Measurements from ENCODE around the gene CAST.
"Not testable (repeated sequence)": the region's sequence is repeated elsewhere in the genome, so short reads cannot be mapped to it uniquely, and the experiment has no call there.

The CAST gene

GRCh38 chr5:96661855-96662724, at the start of gene CAST:
Gene CAST (plus strand): TSS chr5:96662376. CDS start chr5:96662423, 47 bp downstream.
- peak; percentile 91 to 98 for DNase-seq

GRCh38 chr5:96614110-96614691, 48.0 kb upstream of the CAST start:
- DNase-seq: peak; percentile 80 to 93

GRCh38 chr5:96615223-96615622, 47.0 kb upstream of the CAST start:
- DNase-seq: no peak

DNA sequence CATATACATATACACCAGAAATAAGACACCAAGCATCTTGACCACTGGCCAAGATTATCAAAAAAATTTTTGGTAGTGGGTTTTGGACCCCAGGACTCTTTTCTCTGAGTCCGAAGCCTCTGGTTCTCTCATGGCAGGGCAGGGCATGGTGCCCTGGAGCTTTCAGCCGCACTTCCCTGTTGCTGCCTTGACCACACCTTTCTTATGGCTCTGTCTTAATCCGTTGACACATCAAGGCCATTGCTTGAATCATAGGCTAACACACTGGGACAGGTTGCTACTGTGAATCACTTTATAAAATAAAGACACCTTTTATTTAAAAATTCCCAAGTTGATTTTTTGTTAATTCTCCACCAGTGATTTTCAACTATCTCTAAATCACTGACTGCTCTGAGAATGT, 45.4 kb upstream of the CAST start:
- DNase-seq: no peak

- not testable (repeated sequence) for DNase-seq
Observed at GRCh38 chr5:96618311-96619016, 43.7 kb upstream of the CAST start.

DNA sequence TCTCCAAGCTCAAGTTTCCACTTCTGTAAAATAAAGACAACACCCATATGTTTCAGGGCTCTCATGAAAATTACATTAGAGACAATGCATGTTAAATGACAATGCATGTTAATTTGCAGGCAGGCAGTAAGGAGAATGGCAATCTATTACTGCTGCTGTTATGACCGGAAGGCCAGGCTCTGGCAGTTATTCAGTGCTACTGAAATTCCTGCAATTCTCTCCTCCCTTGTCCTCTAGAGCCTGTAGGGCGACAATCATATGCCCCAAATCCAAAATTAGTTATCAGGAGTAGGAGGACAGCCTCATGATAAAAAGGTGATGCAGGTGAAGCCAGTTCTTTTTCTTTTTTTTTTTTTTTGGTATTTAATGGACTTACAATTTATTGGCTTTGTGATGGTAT, 42.2 kb upstream of the CAST start:
- DNase-seq: no peak

DNA sequence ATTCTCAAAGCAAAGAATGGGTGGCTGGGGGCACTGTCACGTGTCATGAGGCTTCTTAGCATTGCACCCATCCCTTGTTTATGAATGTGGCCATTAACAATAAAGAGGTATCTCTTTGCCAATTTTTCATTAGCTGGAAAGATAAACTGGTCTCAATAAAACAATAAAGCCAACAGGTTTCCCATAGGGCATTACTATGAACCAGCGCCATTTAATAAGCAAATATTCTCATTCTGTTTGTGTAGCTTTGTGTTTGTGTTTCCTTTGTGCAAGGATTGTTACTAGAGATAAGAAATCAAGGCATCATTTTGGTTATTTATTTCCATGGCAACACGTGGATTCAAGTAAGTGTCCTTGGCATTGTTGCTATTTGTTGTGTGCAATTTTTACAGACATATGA, 37.6 kb upstream of the CAST start:
- no peak for DNase-seq

- DNase-seq: no peak
Observed at GRCh38 chr5:96625365-96625764, 36.8 kb upstream of the CAST start.

GRCh38 chr5:96626956-96627355, 35.2 kb upstream of the CAST start:
- no peak for DNase-seq

- no peak for DNase-seq
Observed at GRCh38 chr5:96627792-96628398, 34.3 kb upstream of the CAST start.

GRCh38 chr5:96628406-96628805, 33.8 kb upstream of the CAST start:
- DNase-seq: no peak

GRCh38 chr5:96629774-96630173, 32.4 kb upstream of the CAST start:
- DNase-seq: peak; percentile 16 to 81

DNA sequence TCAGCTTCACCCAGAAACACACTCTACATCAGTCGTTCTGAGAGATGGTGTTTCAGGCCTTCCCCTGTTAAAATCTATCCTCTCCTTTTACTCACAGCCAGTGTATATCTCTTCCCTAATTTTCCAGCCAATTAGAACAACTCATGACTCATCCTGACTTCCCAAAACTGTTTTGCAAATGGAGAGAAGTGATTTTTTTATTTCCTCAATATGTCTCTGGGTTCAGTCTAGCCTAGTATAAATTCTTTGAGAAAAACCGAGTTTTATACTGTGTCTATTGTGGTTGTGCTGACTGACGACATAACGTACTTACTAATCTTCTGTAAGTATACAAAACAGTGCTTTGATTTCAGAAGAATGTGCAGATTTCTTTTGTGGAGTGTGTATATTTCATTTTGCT, 28.4 kb upstream of the CAST start:
- no peak for DNase-seq

- DNase-seq: no peak
Observed at GRCh38 chr5:96634881-96635280, 27.3 kb upstream of the CAST start.

DNA sequence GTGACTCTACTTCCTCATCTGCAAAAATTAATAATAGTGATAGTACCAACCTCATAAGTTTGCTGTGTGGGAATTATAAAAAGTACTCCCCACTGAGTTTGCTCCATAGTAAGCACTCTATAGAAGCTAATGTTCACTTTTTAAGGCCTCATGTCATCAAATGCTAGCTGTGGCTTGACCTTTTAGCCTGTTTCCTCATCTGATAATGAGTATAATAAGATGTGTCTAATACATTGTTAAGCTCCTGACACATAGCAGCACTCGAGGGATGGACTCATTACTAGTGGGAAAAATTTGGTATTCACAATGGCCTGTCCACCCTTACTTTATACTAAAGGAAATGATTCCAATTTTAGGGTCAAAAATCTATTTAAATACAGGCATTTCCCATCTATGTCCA, 26.1 kb upstream of the CAST start:
- DNase-seq: no peak

DNA sequence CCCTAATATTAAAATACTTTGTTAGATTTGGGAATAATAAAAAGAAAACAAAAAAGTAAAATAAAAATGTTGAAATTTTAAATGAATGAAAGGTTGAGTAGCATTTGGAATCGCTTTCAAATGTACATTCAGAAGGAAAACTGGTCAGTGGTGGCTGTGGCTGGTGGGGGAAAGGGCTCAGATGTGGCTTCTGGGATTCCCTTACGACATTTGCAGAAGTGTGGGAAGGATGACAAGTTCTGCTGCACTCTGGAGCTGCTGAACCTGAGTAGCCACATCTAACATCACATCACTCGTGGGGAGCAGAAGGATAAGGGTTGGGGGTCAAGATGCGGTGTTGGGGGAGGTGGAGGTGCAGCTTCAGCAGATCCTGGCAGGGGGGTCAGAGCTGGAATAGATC, 25.6 kb upstream of the CAST start:
- no peak for DNase-seq

GRCh38 chr5:96637196-96637595, 25.0 kb upstream of the CAST start:
- DNase-seq: no peak

- no peak for DNase-seq
Observed at GRCh38 chr5:96638561-96638960, 23.6 kb upstream of the CAST start.

- no peak for DNase-seq
Observed at GRCh38 chr5:96640696-96641095, 21.5 kb upstream of the CAST start.

DNA sequence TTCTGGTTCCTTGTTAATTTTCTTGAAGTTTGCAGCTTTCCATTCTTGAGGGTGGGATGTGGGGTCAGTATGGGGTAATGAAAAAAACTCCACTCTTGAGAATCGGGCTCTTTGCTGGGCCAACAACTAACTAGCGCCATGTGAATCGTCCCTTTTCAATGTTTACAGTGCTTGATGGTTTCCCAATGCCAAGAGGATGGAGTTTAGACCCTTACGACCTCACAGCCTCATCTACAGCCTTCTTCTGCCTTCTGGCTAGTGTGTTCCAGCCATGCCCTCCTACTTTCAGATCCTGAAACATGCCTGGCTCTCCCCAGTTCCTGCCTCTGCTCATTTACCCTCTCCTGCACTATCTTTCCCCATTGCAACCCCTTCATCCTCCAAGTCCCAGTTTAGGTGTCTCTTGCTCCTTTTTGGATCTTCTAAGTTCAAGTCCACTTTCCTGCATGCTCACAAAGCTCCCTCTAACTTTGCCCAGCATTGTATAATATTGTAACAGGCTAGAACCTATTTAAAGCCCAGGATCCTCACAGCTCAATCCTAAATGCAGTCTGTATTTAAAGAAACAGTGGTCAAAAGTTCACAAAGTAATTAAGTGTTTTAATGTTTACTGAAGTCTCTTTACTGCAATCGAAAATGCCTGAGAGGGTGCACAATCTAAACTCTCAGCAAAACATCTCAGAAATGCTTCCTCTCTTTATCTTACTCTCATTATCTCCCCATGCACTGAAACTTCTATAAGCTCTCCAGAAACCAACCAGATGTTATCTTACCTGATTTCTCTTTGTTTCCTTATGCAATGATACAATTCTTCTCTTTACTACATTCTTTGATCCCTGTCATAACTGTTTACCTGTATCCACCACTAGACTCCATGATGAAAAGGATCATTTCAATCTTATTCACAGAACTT, 20.6 kb upstream of the CAST start:
- DNase-seq: no peak

GRCh38 chr5:96642281-96642640, 19.9 kb upstream of the CAST start:
- DNase-seq: no peak

DNA sequence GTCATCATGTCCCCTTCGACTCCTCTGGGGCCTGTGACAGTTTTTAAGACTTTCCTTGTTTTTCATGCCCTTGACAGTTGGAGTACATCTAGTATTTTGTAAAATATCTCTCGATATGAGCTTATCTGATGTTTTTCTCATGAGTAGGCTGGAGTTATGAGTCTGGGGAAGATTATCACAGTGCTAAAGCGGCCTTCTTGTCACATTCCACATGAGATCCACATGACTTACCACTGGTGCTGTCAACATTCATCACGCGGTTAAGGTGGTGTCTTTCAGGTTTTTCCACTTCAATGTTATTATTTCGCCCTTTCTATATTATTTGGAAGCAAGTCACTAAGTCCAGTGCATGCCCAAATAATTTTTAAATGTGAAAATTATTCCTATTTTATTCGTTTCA, 17.1 kb upstream of the CAST start:
- no peak for DNase-seq

DNA sequence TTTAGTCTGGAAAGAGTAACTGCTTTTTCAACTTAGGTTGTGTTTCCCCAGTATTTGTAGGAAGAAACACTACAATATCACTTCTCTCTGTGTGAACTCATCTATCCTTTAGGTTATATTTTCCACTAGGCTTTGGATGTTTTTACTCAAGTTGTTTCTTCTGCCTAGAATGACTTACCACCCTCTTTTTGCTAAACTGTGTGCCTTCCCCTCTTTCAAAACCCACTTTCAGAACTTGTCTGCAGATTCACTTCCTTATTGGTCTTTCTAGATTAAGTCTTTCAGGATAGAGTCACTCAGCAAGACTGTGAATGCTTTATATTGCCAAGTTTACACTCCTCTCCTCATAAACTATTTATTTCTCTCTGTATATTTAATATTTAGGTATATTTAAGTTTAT, 14.2 kb upstream of the CAST start:
- DNase-seq: no peak
